CD14-positive monocyte (primary cell): Measurements from ENCODE around the gene HPSE2. TPM values are rescaled to one million over a fixed set of nuclear protein-coding genes. Genes with fewer than 3 reads are reported as not detected.

ENCODE experiments used
- DNase-seq, 3 donors: peaks; one replicate each; pipeline ENCODE4 v3.0.0-alpha.2; 2011 to 2022
- H2AFZ ChIP-seq: 2 replicates; pipeline ENCODE4 v1.6.0; 2012; ENCODE audit warnings: mild to moderate bottlenecking, low read depth, low read length, inconsistent platforms; ENCODE audit not compliant: insufficient read depth, poor library complexity, severe bottlenecking
- H3K27ac ChIP-seq, 2 donors: 1 replicate in 1 of 2; 2 replicates in 1 of 2; pipeline ENCODE4 v1.5.1; 2012 to 2013; ENCODE audit warnings: low read length in 2 of 2, control low read depth in 1 of 2, inconsistent platforms in 1 of 2, low read depth in 1 of 2, mild to moderate bottlenecking in 1 of 2
- H3K27me3 ChIP-seq, 2 donors: one replicate each; pipeline versions ENCODE4 v1.6.0 to v1.6.1; 2011 to 2013; ENCODE audit warnings: low read length in 2 of 2; ENCODE audit not compliant: control insufficient read depth in 2 of 2, insufficient read depth in 2 of 2
- H3K36me3 ChIP-seq, 2 donors: replicated peaks in 1 of 2; 1 replicate in 1 of 2; 2 replicates in 1 of 2; pipeline versions ENCODE4 v1.5.1 to v1.6.1; 2012 to 2013; ENCODE audit warnings: low read length in 2 of 2, control low read depth in 1 of 2, inconsistent platforms in 1 of 2, mild to moderate bottlenecking in 1 of 2; ENCODE audit not compliant: insufficient read depth in 2 of 2, control insufficient read depth in 1 of 2
- H3K4me1 ChIP-seq, 2 donors: 1 replicate in 1 of 2; 2 replicates in 1 of 2; pipeline versions ENCODE4 v1.5.1 to v1.6.1; 2012 to 2013; ENCODE audit warnings: low read length in 2 of 2, control low read depth in 1 of 2, inconsistent platforms in 1 of 2, mild to moderate bottlenecking in 1 of 2, moderate library complexity in 1 of 2; ENCODE audit not compliant: insufficient read depth in 2 of 2, control insufficient read depth in 1 of 2
- H3K4me2 ChIP-seq: replicated peaks from 2 replicates; pipeline ENCODE3; 2012; ENCODE audit warnings: low read length, moderate library complexity, mild to moderate bottlenecking; ENCODE audit not compliant: poor library complexity, severe bottlenecking; ENCODE audit errors: extremely low read depth
- H3K4me3 ChIP-seq, 3 experiments: fragments of 200-600 bp in 1 of 3; sonication (generic) in 1 of 3; replicated peaks in 1 of 3; 1 replicate in 2 of 3; 2 replicates in 1 of 3; pipeline ENCODE4 v1.5.1; 2011 to 2013; ENCODE audit warnings: low read length in 3 of 3, mild to moderate bottlenecking in 3 of 3, control low read depth in 2 of 3, low read depth in 2 of 3, inconsistent platforms in 1 of 3, moderate library complexity in 1 of 3
- H3K79me2 ChIP-seq: 2 replicates; pipeline ENCODE4 v1.6.0; 2012; ENCODE audit warnings: mild to moderate bottlenecking, control low read depth, inconsistent platforms, low read length, moderate library complexity; ENCODE audit not compliant: insufficient read depth
- H3K9ac ChIP-seq: 2 replicates; pipeline ENCODE4 v1.6.0; 2017; ENCODE audit warnings: low read length, mild to moderate bottlenecking; ENCODE audit not compliant: insufficient read depth, poor library complexity, severe bottlenecking
- H3K9me3 ChIP-seq, 2 donors: replicated peaks in 1 of 2; 1 replicate in 1 of 2; 2 replicates in 1 of 2; pipeline versions ENCODE4 v1.5.1 to v1.6.1; 2012 to 2013; ENCODE audit warnings: low read length in 2 of 2, control low read depth in 1 of 2; ENCODE audit not compliant: control insufficient read depth in 1 of 2, insufficient read depth in 1 of 2
- H4K20me1 ChIP-seq: 2 replicates; pipeline ENCODE4 v1.6.0; 2012; ENCODE audit warnings: mild to moderate bottlenecking, low read length, control low read depth, moderate library complexity; ENCODE audit not compliant: insufficient read depth
- H3K27ac Mint-ChIP-seq, 7 donors: one replicate each; pipeline ENCODE4 v1.8.0; 2020; ENCODE audit warnings: mild to moderate bottlenecking in 7 of 7, mixed read lengths in 7 of 7, moderate library complexity in 6 of 7, inconsistent platforms in 2 of 7
- H3K27me3 Mint-ChIP-seq, 3 donors: one replicate each; pipeline ENCODE4 v1.8.0; 2021 to 2022; ENCODE audit warnings: low read depth in 3 of 3, mild to moderate bottlenecking in 3 of 3, mixed read lengths in 3 of 3, moderate library complexity in 3 of 3, inconsistent platforms in 1 of 3
- H3K36me3 Mint-ChIP-seq, 2 donors: one replicate each; pipeline ENCODE4 v1.8.0; 2020; ENCODE audit warnings: mixed read lengths in 2 of 2, inconsistent platforms in 1 of 2, mild to moderate bottlenecking in 1 of 2
- H3K4me1 Mint-ChIP-seq: one replicate; pipeline ENCODE4 v1.8.0; 2020; ENCODE audit warnings: mild to moderate bottlenecking, mixed read lengths
- H3K4me3 Mint-ChIP-seq, 2 donors: one replicate each; pipeline ENCODE4 v1.8.0; 2020; ENCODE audit warnings: mild to moderate bottlenecking in 2 of 2, mixed read lengths in 2 of 2, moderate library complexity in 1 of 2
- H3K9me3 Mint-ChIP-seq, 7 donors: one replicate each; pipeline ENCODE4 v1.8.0; 2020 to 2022; ENCODE audit warnings: mixed read lengths in 7 of 7, mild to moderate bottlenecking in 6 of 7, moderate library complexity in 6 of 7, inconsistent platforms in 2 of 7
- CTCF ChIP-seq: fragments of 200-600 bp; IDR thresholded peaks from one replicate; pipeline ENCODE4 v1.8.0; 2022; ENCODE audit warnings: antibody characterized with exemption, mild to moderate bottlenecking
- WGBS: methylation state at CpG from one replicate; pipeline ENCODE4 v1.1.5; 2013; ENCODE audit warnings: missing lambda C conversion rate; ENCODE audit not compliant: insufficient coverage; 5-methylcytosine and 5-hydroxymethylcytosine counted together
- intact Hi-C, 2 donors: fragments of 100-400 bp; cut with micrococcal nuclease; formaldehyde crosslinking; loops; one replicate each; pipeline versions ENCODE4 v1.15.0 to v1.15.1; 2023
- polyA plus RNA-seq, 3 donors: library from polyadenylated mRNA; depleted of rRNA in 1 of 3; unstranded in 2 of 3; stranded (reverse) in 1 of 3; fragments of 300-500 nt in 2 of 3; fragments of >200 nt in 1 of 3; fragmentation: Illumina TruSeq in 2 of 3; gene quantifications; 1 replicate in 2 of 3; 2 replicates in 1 of 3; pipeline ENCODE4 v1.2.3, GENCODE V29; 2012 to 2021

The HPSE2 gene
- polyA plus RNA-seq, 3 donors, result not detected

DNA sequence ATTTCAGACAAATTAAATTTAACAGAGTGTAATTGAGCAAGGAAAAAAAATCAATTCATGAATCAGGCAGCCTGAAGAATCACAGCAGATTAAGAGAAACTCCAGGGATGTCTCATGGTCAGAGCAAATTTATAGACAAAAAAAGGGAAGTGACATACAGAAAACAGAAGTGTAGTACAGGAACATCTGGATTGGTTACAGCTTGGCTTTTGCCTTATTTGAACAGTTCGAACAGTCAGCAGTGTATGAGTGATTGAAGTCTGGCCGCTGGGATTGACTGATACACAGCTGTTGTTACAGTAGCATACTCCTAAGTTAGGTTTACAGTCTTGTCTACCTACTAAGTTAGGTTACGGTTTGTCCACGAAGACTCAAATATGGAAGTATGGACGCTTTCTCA is 255.3 kb downstream of the HPSE2 start:
- Histone ChIP-seq H4K20me1 (no peaks in the 10 kb centered on the region), H3K9ac (no peak overlapping the region), H3K4me3 (no peak overlapping the region), H3K9me3 (no peaks in the 10 kb centered on the region), H3K27me3 (no peaks in the 10 kb centered on the region), H3K36me3 (no peaks in the 10 kb centered on the region), H3K4me1 (no peaks in the 10 kb centered on the region), H3K27ac (no peak overlapping the region), H3K4me2 (no peak overlapping the region), H2AFZ (no peak overlapping the region), H3K79me2 (no peaks in the 10 kb centered on the region)
- no peak for DNase-seq
- Mint-ChIP-seq H3K4me3 (no peak overlapping the region), H3K4me1 (no peaks in the 10 kb centered on the region), H3K27me3 (peaks cover 0 to 3% (median 0%) of the 10 kb centered on the region in 3 donors), H3K36me3 (no peaks in the 10 kb centered on the region), H3K27ac (no peak overlapping the region), H3K9me3 (peaks cover 0 to 9% (median 3%) of the 10 kb centered on the region in 7 donors)
- no peak for TF ChIP-seq CTCF
- intact Hi-C loops, result no loop called here
- 50% methylated on average over 3 of the region's 5 CpGs for WGBS

DNA sequence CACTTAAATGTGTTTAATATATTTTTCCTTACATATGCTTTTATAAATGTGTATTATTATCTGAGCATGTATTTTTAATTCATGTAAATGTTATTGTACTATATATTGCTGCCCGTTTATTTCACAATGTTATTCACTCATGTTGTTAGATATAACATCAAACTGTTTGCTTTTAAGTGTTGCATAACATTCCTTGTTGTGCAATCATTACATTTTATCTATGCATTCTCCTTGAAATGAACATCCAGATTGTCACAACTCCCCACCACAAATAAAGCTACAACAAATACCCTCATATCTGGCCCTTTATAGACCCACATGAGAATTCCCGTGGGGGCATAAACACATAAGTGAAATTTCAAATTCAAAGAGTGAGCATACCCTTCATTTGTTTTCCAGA is 264.2 kb downstream of the HPSE2 start:
- Histone ChIP-seq H3K4me1 (no peaks in the 10 kb centered on the region), H3K9me3 (peaks cover 0 to 4% of the 10 kb centered on the region in 2 donors), H3K9ac (no peak overlapping the region), H3K36me3 (no peaks in the 10 kb centered on the region), H3K27ac (no peak overlapping the region), H2AFZ (no peak overlapping the region), H3K4me2 (no peak overlapping the region), H3K79me2 (no peaks in the 10 kb centered on the region), H3K27me3 (no peaks in the 10 kb centered on the region), H3K4me3 (no peak overlapping the region), H4K20me1 (no peaks in the 10 kb centered on the region)
- 78% methylated on average over 1 of the region's 2 CpGs for WGBS
- no peaks in the 10 kb centered on the region for H3K36me3 Mint-ChIP-seq
- H3K4me1 Mint-ChIP-seq, result no peaks in the 10 kb centered on the region
- DNase-seq, result no peak
- H3K4me3 Mint-ChIP-seq, result no peak overlapping the region
- intact Hi-C loops, result no loop called here
- peaks cover 0 to 6% (median 2%) of the 10 kb centered on the region in 7 donors for H3K9me3 Mint-ChIP-seq
- no peak for TF ChIP-seq CTCF
- H3K27ac Mint-ChIP-seq, result no peak overlapping the region
- peaks cover 0 to 2% (median 0%) of the 10 kb centered on the region in 3 donors for H3K27me3 Mint-ChIP-seq
